Neuronal stem cell (in vitro differentiated cells): Measurements from ENCODE around the gene HTR3E.
"Not testable (repeated sequence)": the region's sequence is repeated elsewhere in the genome, so short reads cannot be mapped to it uniquely, and the experiment has no call there.

Experiments used
- DNase-seq: peaks from one replicate; pipeline ENCODE4 v3.0.0-alpha.2; 2013; ENCODE audit warnings: low spot score
- H2AFZ ChIP-seq: one replicate; pipeline ENCODE4 v1.6.1; 2013; ENCODE audit warnings: mild to moderate bottlenecking, low read length, inconsistent platforms
- H2AK5ac ChIP-seq: 2 replicates; pipeline ENCODE4 v1.6.1; 2013; ENCODE audit warnings: low read depth, mild to moderate bottlenecking, inconsistent platforms, low read length, moderate library complexity, mixed read lengths
- H2BK120ac ChIP-seq: 2 replicates; pipeline ENCODE4 v1.6.1; 2013; ENCODE audit warnings: low read depth, mild to moderate bottlenecking, inconsistent platforms, low read length, moderate library complexity, mixed read lengths
- H2BK12ac ChIP-seq: one replicate; pipeline ENCODE4 v1.6.1; 2013; ENCODE audit warnings: low read length, inconsistent platforms
- H2BK15ac ChIP-seq: 2 replicates; pipeline ENCODE4 v1.6.1; 2013; ENCODE audit warnings: mild to moderate bottlenecking, low read length, inconsistent platforms, mixed read lengths
- H2BK5ac ChIP-seq: one replicate; pipeline ENCODE4 v1.6.1; 2013; ENCODE audit warnings: inconsistent platforms, mild to moderate bottlenecking, low read length, moderate library complexity
- H3K14ac ChIP-seq: one replicate; pipeline ENCODE4 v1.6.1; 2013; ENCODE audit warnings: low read length, inconsistent platforms
- H3K18ac ChIP-seq: 2 replicates; pipeline ENCODE4 v1.6.1; 2013; ENCODE audit warnings: low read length, inconsistent platforms
- H3K23ac ChIP-seq: 2 replicates; pipeline ENCODE4 v1.6.1; 2013; ENCODE audit warnings: low read depth, mild to moderate bottlenecking, mixed read lengths, low read length, inconsistent platforms; ENCODE audit not compliant: poor library complexity
- H3K27ac ChIP-seq: replicated peaks from 3 replicates; pipeline ENCODE4 v1.5.1; 2013; ENCODE audit warnings: low read length, inconsistent platforms
- H3K27me3 ChIP-seq, 3 experiments: 2 replicates each; pipeline ENCODE4 v1.6.1; 2013; ENCODE audit warnings: low read length in 3 of 3, mild to moderate bottlenecking in 2 of 3, inconsistent platforms in 1 of 3, low read depth in 1 of 3, mixed read lengths in 1 of 3, moderate library complexity in 1 of 3; ENCODE audit not compliant: control insufficient read depth in 3 of 3, insufficient read depth in 3 of 3
- H3K36me3 ChIP-seq, 2 donors: replicated peaks in 1 of 2; 2 replicates each; pipeline ENCODE4 v1.6.1; 2013; ENCODE audit warnings: low read length in 2 of 2; ENCODE audit not compliant: control insufficient read depth in 2 of 2, insufficient read depth in 2 of 2
- H3K4ac ChIP-seq: 2 replicates; pipeline ENCODE4 v1.6.1; 2013; ENCODE audit warnings: inconsistent platforms, mild to moderate bottlenecking, low read length, moderate library complexity
- H3K4me1 ChIP-seq, 2 donors: 1 replicate in 1 of 2; 2 replicates in 1 of 2; pipeline ENCODE4 v1.6.1; 2013; ENCODE audit warnings: low read length in 2 of 2, low read depth in 1 of 2; ENCODE audit not compliant: control insufficient read depth in 2 of 2, insufficient read depth in 1 of 2
- H3K4me2 ChIP-seq: one replicate; pipeline ENCODE4 v1.6.1; 2013; ENCODE audit warnings: mild to moderate bottlenecking, low read length, inconsistent platforms; ENCODE audit not compliant: insufficient read depth, poor library complexity, severe bottlenecking
- H3K4me3 ChIP-seq, 2 donors: 2 replicates each; pipeline ENCODE4 v1.5.1; 2013; ENCODE audit warnings: low read length in 2 of 2, mild to moderate bottlenecking in 2 of 2, inconsistent platforms in 1 of 2, moderate library complexity in 1 of 2
- H3K79me1 ChIP-seq: one replicate; pipeline ENCODE4 v1.6.1; 2013; ENCODE audit warnings: low read depth, mild to moderate bottlenecking, inconsistent platforms, low read length, moderate library complexity
- H3K9ac ChIP-seq: one replicate; pipeline ENCODE4 v1.6.1; 2013; ENCODE audit warnings: mild to moderate bottlenecking, low read depth, low read length, inconsistent platforms; ENCODE audit not compliant: poor library complexity
- H3K9me3 ChIP-seq, 2 donors: replicated peaks in 1 of 2; 2 replicates each; pipeline versions ENCODE3 to v1.6.1; 2013; ENCODE audit warnings: low read length in 2 of 2, mild to moderate bottlenecking in 2 of 2, inconsistent platforms in 1 of 2, low read depth in 1 of 2, mixed read lengths in 1 of 2, moderate library complexity in 1 of 2; ENCODE audit not compliant: control insufficient read depth in 2 of 2, insufficient read depth in 1 of 2
- H4K8ac ChIP-seq: one replicate; pipeline ENCODE4 v1.6.1; 2013; ENCODE audit warnings: low read depth, mild to moderate bottlenecking, inconsistent platforms, low read length, moderate library complexity
- H4K91ac ChIP-seq: one replicate; pipeline ENCODE4 v1.6.1; 2013; ENCODE audit warnings: low read length, low read depth, mild to moderate bottlenecking, inconsistent platforms; ENCODE audit not compliant: poor library complexity
- WGBS, 2 donors: extraction: QIAGEN DNeasy Blood & Tissue Kit; methylation state at CpG; one replicate each; pipeline ENCODE4 v1.1.7; 2013; ENCODE audit warnings: missing lambda C conversion rate in 2 of 2, mixed read lengths in 1 of 2; ENCODE audit not compliant: insufficient read length in 2 of 2, insufficient replicate concordance in 1 of 2; ENCODE audit errors: extremely low coverage in 2 of 2; 5-methylcytosine and 5-hydroxymethylcytosine counted together

The HTR3E gene

DNA sequence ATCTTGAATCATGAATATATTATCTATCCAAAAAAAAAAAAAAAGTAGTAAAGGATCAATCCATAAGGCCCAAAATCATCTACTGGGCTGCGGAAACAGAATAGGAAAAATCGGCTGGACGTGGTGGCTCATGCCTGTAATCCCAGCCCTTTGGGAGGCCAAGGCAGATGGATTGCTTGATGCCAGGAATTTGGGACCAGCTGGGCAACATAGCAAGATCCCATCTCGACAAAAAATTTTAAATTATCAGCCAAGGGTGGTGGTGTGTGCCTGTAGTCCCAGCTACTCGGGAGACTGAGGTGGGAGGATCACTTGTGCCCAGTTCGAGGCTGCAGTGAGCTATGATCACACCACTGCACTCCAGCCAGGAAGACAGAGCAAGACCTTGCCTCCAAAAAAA is 52.3 kb downstream of the HTR3E start:
- Histone ChIP-seq H2BK120ac (no peak overlapping the region), H3K27ac (no peak overlapping the region), H3K4me1 (no peaks in the 10 kb centered on the region), H4K91ac (no peak overlapping the region), H3K4ac (no peak overlapping the region), H2AK5ac (no peak overlapping the region), H3K4me2 (no peak overlapping the region), H3K4me3 (no peak overlapping the region), H4K8ac (no peak overlapping the region), H3K27me3 (no peaks in the 10 kb centered on the region), H3K14ac (no peak overlapping the region), H3K9ac (no peak overlapping the region), H2BK5ac (no peak overlapping the region), H2BK12ac (no peak overlapping the region), H2BK15ac (no peak overlapping the region), H3K23ac (no peak overlapping the region), H3K79me1 (no peaks in the 10 kb centered on the region), H3K18ac (no peak overlapping the region), H3K9me3 (no peaks in the 10 kb centered on the region), H3K36me3 (peaks cover 8 to 24% of the 10 kb centered on the region in 2 donors), H2AFZ (no peak overlapping the region)
- WGBS, 2 donors = no CpG with 5 or more reads among the region's 6 CpGs
- no peak for DNase-seq

DNA sequence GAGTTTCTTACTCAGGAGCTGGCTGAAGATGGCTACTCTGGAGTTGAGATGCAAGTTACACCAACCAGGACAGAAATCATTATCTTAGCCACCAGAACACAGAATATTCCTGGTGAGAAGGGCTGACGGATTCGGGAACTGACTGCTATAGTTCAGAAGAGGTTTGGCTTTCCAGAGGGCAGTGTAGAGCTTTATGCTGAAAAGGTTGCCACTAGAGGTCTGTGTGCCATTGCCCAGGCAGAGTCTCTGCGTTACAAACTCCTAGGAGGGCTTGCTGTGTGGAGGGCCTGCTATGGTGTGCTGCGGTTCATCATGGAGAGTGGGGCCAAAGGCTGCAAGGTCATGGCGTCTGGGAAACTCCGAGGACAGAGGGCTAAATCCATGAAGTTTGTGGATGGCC is 52.9 kb downstream of the HTR3E start:
- H3K23ac ChIP-seq, H2BK15ac ChIP-seq, H3K4ac ChIP-seq, H3K27ac ChIP-seq, H3K27me3 ChIP-seq, H3K4me2 ChIP-seq, H2AFZ ChIP-seq, H2BK120ac ChIP-seq, H2BK12ac ChIP-seq, H3K14ac ChIP-seq, H2BK5ac ChIP-seq, H3K79me1 ChIP-seq, H3K4me1 ChIP-seq, H4K91ac ChIP-seq, DNase-seq, H4K8ac ChIP-seq, H3K4me3 ChIP-seq, H2AK5ac ChIP-seq, H3K18ac ChIP-seq, H3K9me3 ChIP-seq, H3K9ac ChIP-seq: not testable (repeated sequence)
- WGBS, 2 donors = no CpG with 5 or more reads among the region's 6 CpGs
- H3K36me3 ChIP-seq = peaks cover 3 to 18% of the 10 kb centered on the region in 2 donors

DNA sequence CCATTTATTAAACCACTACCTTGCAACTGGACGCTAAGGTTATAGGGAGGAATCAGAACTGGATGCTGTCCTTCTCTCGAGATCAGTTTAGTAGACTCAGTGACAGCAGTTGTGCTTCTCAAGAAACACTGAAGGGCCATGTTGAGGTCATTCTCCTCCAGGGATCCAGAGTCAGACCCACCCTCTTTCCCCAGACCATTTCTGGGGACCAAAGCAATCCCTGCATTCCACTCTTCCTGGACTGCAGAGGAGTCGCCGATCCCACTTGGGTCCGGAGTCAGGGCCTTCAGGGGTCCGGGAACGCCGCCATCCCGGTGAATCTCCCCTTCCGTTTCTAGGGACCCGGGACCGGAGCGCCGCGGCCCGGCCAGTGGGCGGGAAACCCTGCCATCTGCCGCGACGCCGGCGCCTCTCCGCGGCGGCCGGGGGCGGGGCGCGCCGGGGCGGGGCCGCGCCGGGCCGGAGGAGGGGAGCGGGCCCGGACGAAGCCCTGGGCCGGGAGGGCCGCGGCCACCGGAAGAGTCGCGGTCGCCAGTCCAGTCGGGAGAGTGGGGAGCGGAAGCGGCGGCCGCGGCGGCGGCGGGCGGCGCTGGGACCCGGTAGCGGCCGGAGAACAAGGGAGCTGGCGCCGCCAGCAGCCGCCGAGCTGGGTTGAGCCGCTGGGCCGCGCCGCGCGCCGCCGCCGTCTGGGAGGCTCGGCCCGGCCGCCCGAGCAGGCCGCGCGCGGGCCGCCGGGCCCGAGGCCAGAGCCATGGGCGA is 58.2 kb downstream of the HTR3E start, which contains the start of gene DVL3:
TSS of gene DVL3 (plus strand) at position 493 of the 759 bp plus-strand sequence. CDS start at position 752, 259 bp downstream.
- peak within 1 kb of the TSS; percentile 93 for H2BK5ac ChIP-seq
- H3K9ac ChIP-seq = peak within 1 kb of the TSS; percentile 96
- peak within 1 kb of the TSS; percentile 80 for H3K4me2 ChIP-seq
- H4K91ac ChIP-seq = no peak within 1 kb of the TSS
- peaks cover 0 to 5% of the 10 kb centered on the region in 2 donors for H3K36me3 ChIP-seq
- H2AFZ ChIP-seq = peak within 1 kb of the TSS; percentile 93
- H2BK12ac ChIP-seq = peak within 1 kb of the TSS; percentile 41
- DNase-seq = peak; percentile 72
- H2BK15ac ChIP-seq = peak within 1 kb of the TSS; percentile 89
- no CpG with 5 or more reads among the region's 84 CpGs for WGBS, 2 donors
- peak within 1 kb of the TSS; percentile 98 for H3K18ac ChIP-seq
- peak within 1 kb of the TSS; percentile 10 for H2BK120ac ChIP-seq
- no peak within 1 kb of the TSS for H4K8ac ChIP-seq
- peak within 1 kb of the TSS; percentile 94 to 100 for H3K4me3 ChIP-seq
- H2AK5ac ChIP-seq = peak within 1 kb of the TSS; percentile 94
- peaks cover 7 to 10% of the 10 kb centered on the region in 2 donors for H3K4me1 ChIP-seq
- H3K4ac ChIP-seq = no peak within 1 kb of the TSS
- peak within 1 kb of the TSS; percentile 99 for H3K27ac ChIP-seq
- H3K79me1 ChIP-seq = peaks cover 1% of the 10 kb centered on the region
- H3K14ac ChIP-seq = peak within 1 kb of the TSS; percentile 89
- H3K23ac ChIP-seq = peak within 1 kb of the TSS; percentile 20
- H3K9me3 ChIP-seq = no peaks in the 10 kb centered on the region
- no peaks in the 10 kb centered on the region for H3K27me3 ChIP-seq

DNA sequence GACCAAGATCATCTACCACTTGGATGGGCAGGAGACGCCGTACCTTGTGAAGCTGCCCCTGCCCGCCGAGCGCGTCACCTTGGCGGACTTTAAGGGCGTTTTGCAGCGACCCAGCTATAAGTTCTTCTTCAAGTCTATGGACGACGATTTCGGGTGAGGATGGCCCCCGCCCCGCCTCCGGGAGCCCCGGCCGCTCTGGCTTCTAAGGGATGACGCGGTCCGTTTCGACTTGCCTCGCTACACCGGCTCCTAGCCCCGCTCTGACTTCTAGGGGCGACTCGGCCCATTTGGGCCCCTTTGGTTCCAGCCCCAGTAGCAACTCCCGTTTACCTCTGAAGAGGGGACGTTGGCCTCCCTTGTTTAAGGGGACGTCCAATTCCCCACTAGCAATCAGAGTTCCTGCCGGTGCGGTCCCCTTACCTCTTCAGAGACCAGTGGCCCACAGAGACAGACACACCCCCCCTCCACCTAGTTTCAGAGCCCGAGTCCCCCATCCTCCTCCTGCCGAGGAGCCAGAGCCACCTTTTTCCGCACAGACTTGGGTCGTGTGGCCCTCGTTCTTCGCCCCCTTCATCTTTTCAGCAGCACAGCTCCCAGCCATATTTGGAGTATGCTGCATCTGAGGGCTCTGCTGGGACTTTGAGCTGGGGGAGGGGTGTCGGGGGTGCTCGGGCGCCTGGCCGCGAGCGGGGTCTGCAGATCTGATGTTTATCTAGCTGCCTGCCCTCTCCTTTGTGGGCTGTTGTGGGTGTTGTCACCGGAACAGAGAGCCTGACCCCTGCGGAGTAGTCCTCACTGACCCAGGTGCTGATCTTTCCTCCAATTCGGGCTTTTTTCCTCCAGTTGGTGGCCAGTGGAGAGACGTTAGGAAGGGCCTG is 59.0 kb downstream of the HTR3E start:
- Histone ChIP-seq H3K9ac (peak overlapping the region; percentile 96), H3K36me3 (peaks cover 0 to 12% of the 10 kb centered on the region in 2 donors), H3K14ac (peak overlapping the region; percentile 89), H3K79me1 (peaks cover 7% of the 10 kb centered on the region), H3K4me2 (peak overlapping the region; percentile 80), H2BK5ac (peak overlapping the region; percentile 93), H4K91ac (no peak overlapping the region), H3K4ac (no peak overlapping the region), H3K4me3 (peak overlapping the region; percentile 94 to 100), H3K27me3 (no peaks in the 10 kb centered on the region), H3K4me1 (peaks cover 7 to 10% of the 10 kb centered on the region in 2 donors), H2AK5ac (peak overlapping the region; percentile 94), H3K9me3 (no peaks in the 10 kb centered on the region), H2BK120ac (peak overlapping the region; percentile 10), H4K8ac (no peak overlapping the region), H2AFZ (peak overlapping the region; percentile 85), H3K18ac (peak overlapping the region; percentile 98), H3K27ac (peak overlapping the region; percentile 99), H3K23ac (no peak overlapping the region), H2BK15ac (no peak overlapping the region), H2BK12ac (no peak overlapping the region)
- no CpG with 5 or more reads among the region's 47 CpGs for WGBS, 2 donors
- DNase-seq = no peak
